Mesenchymal stem cell (in vitro differentiated cells and primary cell): ENCODE results near the gene SPTY2D1.

ENCODE experiments used
- DNase-seq: peaks from one replicate; pipeline ENCODE4 v3.0.0-alpha.2; 2013
- H2AFZ ChIP-seq: one replicate; pipeline ENCODE4 v1.6.1; 2013; ENCODE audit warnings: low read depth, mild to moderate bottlenecking, control low read depth, inconsistent platforms, low read length, moderate library complexity
- H2AK5ac ChIP-seq: 2 replicates; pipeline ENCODE4 v1.6.1; 2013; ENCODE audit warnings: low read length, moderate library complexity, mild to moderate bottlenecking, inconsistent platforms; ENCODE audit not compliant: severe bottlenecking
- H2BK120ac ChIP-seq: one replicate; pipeline ENCODE4 v1.6.1; 2013; ENCODE audit warnings: low read depth, mild to moderate bottlenecking, inconsistent platforms, low read length, moderate library complexity
- H2BK12ac ChIP-seq, 2 experiments: one replicate each; pipeline ENCODE4 v1.6.1; 2013; ENCODE audit warnings: inconsistent platforms in 2 of 2, low read length in 2 of 2, mild to moderate bottlenecking in 2 of 2, moderate library complexity in 2 of 2, control low read depth in 1 of 2
- H2BK15ac ChIP-seq: one replicate; pipeline ENCODE4 v1.6.1; 2013; ENCODE audit warnings: mild to moderate bottlenecking, low read depth, inconsistent platforms; ENCODE audit not compliant: poor library complexity, severe bottlenecking
- H2BK5ac ChIP-seq: 2 replicates; pipeline ENCODE4 v1.6.1; 2013; ENCODE audit warnings: low read depth, mild to moderate bottlenecking, low read length, control low read depth, inconsistent platforms; ENCODE audit not compliant: poor library complexity, severe bottlenecking
- H3K14ac ChIP-seq, 2 experiments: one replicate each; pipeline ENCODE4 v1.6.1; 2013; ENCODE audit warnings: inconsistent platforms in 2 of 2, low read length in 2 of 2, control low read depth in 1 of 2, mild to moderate bottlenecking in 1 of 2, moderate library complexity in 1 of 2
- H3K18ac ChIP-seq, 2 experiments: one replicate each; pipeline ENCODE4 v1.6.1; 2013; ENCODE audit warnings: inconsistent platforms in 2 of 2, low read length in 2 of 2, control low read depth in 1 of 2, low read depth in 1 of 2, mild to moderate bottlenecking in 1 of 2
- H3K23ac ChIP-seq, 2 experiments: one replicate each; pipeline ENCODE4 v1.6.1; 2013; ENCODE audit warnings: inconsistent platforms in 2 of 2, low read length in 2 of 2, mild to moderate bottlenecking in 2 of 2, moderate library complexity in 2 of 2, control low read depth in 1 of 2
- H3K27ac ChIP-seq: 2 replicates; pipeline ENCODE4 v1.5.1; 2013; ENCODE audit warnings: mild to moderate bottlenecking, moderate library complexity, low read length, control low read depth, inconsistent platforms; ENCODE audit not compliant: poor library complexity, severe bottlenecking
- H3K27me3 ChIP-seq, 2 experiments: 2 replicates each; pipeline versions ENCODE4 v1.6.1 to v1.7.0; 2013; ENCODE audit warnings: low read length in 2 of 2, mild to moderate bottlenecking in 2 of 2, moderate library complexity in 2 of 2, control low read depth in 1 of 2, inconsistent platforms in 1 of 2; ENCODE audit not compliant: control insufficient read depth in 1 of 2, insufficient read depth in 1 of 2
- H3K36me3 ChIP-seq, 2 experiments: 2 replicates each; pipeline versions ENCODE4 v1.6.1 to v1.7.0; 2013; ENCODE audit warnings: low read length in 2 of 2, control low read depth in 1 of 2, inconsistent platforms in 1 of 2, low read depth in 1 of 2, mild to moderate bottlenecking in 1 of 2; ENCODE audit not compliant: insufficient read depth in 2 of 2, control insufficient read depth in 1 of 2
- H3K4ac ChIP-seq, 2 experiments: one replicate each; pipeline ENCODE4 v1.6.1; 2013; ENCODE audit warnings: inconsistent platforms in 2 of 2, low read length in 2 of 2, mild to moderate bottlenecking in 2 of 2, moderate library complexity in 2 of 2, control low read depth in 1 of 2, low read depth in 1 of 2
- H3K4me1 ChIP-seq: 2 replicates; pipeline ENCODE4 v1.6.1; 2013; ENCODE audit warnings: low read depth, low read length, control low read depth; ENCODE audit not compliant: control insufficient read depth, insufficient read depth
- H3K4me2 ChIP-seq: 2 replicates; pipeline ENCODE4 v1.6.1; 2013; ENCODE audit warnings: low read length, mild to moderate bottlenecking, inconsistent platforms; ENCODE audit not compliant: poor library complexity, severe bottlenecking
- H3K4me3 ChIP-seq, 2 experiments: 2 replicates each; pipeline versions ENCODE4 v1.5.1 to v1.7.0; 2013; ENCODE audit warnings: low read length in 2 of 2, mild to moderate bottlenecking in 2 of 2, control low read depth in 1 of 2, low read depth in 1 of 2; ENCODE audit not compliant: insufficient read depth in 1 of 2
- H3K79me1 ChIP-seq: replicated peaks from 2 replicates; pipeline ENCODE4 v1.6.1; 2013; ENCODE audit warnings: mild to moderate bottlenecking, control low read depth, low read length, inconsistent platforms; ENCODE audit not compliant: poor library complexity, severe bottlenecking
- H3K9ac ChIP-seq: 2 replicates; pipeline ENCODE4 v1.7.0; 2013; ENCODE audit warnings: mild to moderate bottlenecking, low read length, moderate library complexity
- H3K9me3 ChIP-seq: 2 replicates; pipeline ENCODE4 v1.7.0; 2013; ENCODE audit warnings: mild to moderate bottlenecking, low read length; ENCODE audit not compliant: control insufficient read depth
- H4K8ac ChIP-seq: one replicate; pipeline ENCODE4 v1.6.1; 2013; ENCODE audit warnings: inconsistent platforms, mild to moderate bottlenecking, low read length, moderate library complexity
- H4K91ac ChIP-seq: one replicate; pipeline ENCODE4 v1.6.1; 2013; ENCODE audit warnings: mild to moderate bottlenecking, low read length, inconsistent platforms
- WGBS: methylation state at CpG from one replicate; pipeline ENCODE4 v1.1.7; 2013; ENCODE audit warnings: mixed read lengths; 5-methylcytosine and 5-hydroxymethylcytosine counted together

Gene SPTY2D1

GRCh38 chr11:18578975-18579598, 55.1 kb downstream of the SPTY2D1 start:
- H3K14ac ChIP-seq: no peak overlapping the region
- no peak overlapping the region for H3K18ac ChIP-seq
- H3K4ac ChIP-seq: no peak overlapping the region
- H3K4me3 ChIP-seq: no peak overlapping the region
- H3K79me1 ChIP-seq: peaks cover 14% of the 10 kb centered on the region
- H3K4me1 ChIP-seq: peaks cover 1% of the 10 kb centered on the region
- H2AFZ ChIP-seq: no peak overlapping the region
- H4K8ac ChIP-seq: no peak overlapping the region
- no peak overlapping the region for H2BK12ac ChIP-seq
- no peak overlapping the region for H3K23ac ChIP-seq
- no peaks in the 10 kb centered on the region for H3K9me3 ChIP-seq
- H3K27ac ChIP-seq: peak overlapping the region; percentile 43
- WGBS: 90% methylated on average over 13 of the region's 14 CpGs
- H3K9ac ChIP-seq: no peak overlapping the region
- H3K36me3 ChIP-seq: peaks cover 12 to 45% of the 10 kb centered on the region in 2 experiments
- H4K91ac ChIP-seq: no peak overlapping the region
- H3K27me3 ChIP-seq: no peaks in the 10 kb centered on the region
- H2BK120ac ChIP-seq: no peak overlapping the region
- H2AK5ac ChIP-seq: no peak overlapping the region
- DNase-seq: no peak
- no peak overlapping the region for H2BK15ac ChIP-seq
- H2BK5ac ChIP-seq: no peak overlapping the region
- no peak overlapping the region for H3K4me2 ChIP-seq

GRCh38 chr11:18575361-18575760, 58.8 kb downstream of the SPTY2D1 start:
- Histone ChIP-seq H3K18ac (no peak overlapping the region), H2BK120ac (no peak overlapping the region), H3K4me1 (peaks cover 1% of the 10 kb centered on the region), H2BK15ac (no peak overlapping the region), H3K9ac (no peak overlapping the region), H2AK5ac (no peak overlapping the region), H3K14ac (no peak overlapping the region), H3K27ac (no peak overlapping the region), H3K36me3 (peaks cover 16 to 75% of the 10 kb centered on the region in 2 experiments), H3K9me3 (no peaks in the 10 kb centered on the region), H3K23ac (no peak overlapping the region), H4K91ac (no peak overlapping the region), H2AFZ (no peak overlapping the region), H4K8ac (no peak overlapping the region), H3K27me3 (no peaks in the 10 kb centered on the region), H2BK12ac (no peak overlapping the region), H3K4me3 (no peak overlapping the region), H3K4me2 (no peak overlapping the region), H2BK5ac (no peak overlapping the region), H3K4ac (no peak overlapping the region), H3K79me1 (peaks cover 17% of the 10 kb centered on the region)
- no CpG with 5 or more reads among the region's 1 CpG for WGBS
- peak; percentile 10 for DNase-seq

- no peak overlapping the region for H2AK5ac ChIP-seq
- no peak overlapping the region for H2AFZ ChIP-seq
- H3K36me3 ChIP-seq: peaks cover 19 to 52% of the 10 kb centered on the region in 2 experiments
- H4K8ac ChIP-seq: no peak overlapping the region
- H2BK15ac ChIP-seq: no peak overlapping the region
- H3K4me1 ChIP-seq: peaks cover 2% of the 10 kb centered on the region
- H4K91ac ChIP-seq: no peak overlapping the region
- 71% methylated on average over 2 of the region's 3 CpGs for WGBS
- no peak for DNase-seq
- no peak overlapping the region for H3K4ac ChIP-seq
- H3K79me1 ChIP-seq: peaks cover 13% of the 10 kb centered on the region
- H3K4me3 ChIP-seq: no peak overlapping the region
- no peak overlapping the region for H2BK5ac ChIP-seq
- H3K4me2 ChIP-seq: no peak overlapping the region
- H3K23ac ChIP-seq: no peak overlapping the region
- no peak overlapping the region for H2BK12ac ChIP-seq
- no peaks in the 10 kb centered on the region for H3K27me3 ChIP-seq
- peak overlapping the region; percentile 24 for H3K9ac ChIP-seq
- no peak overlapping the region for H3K27ac ChIP-seq
- H3K18ac ChIP-seq: no peak overlapping the region
- no peaks in the 10 kb centered on the region for H3K9me3 ChIP-seq
- H2BK120ac ChIP-seq: no peak overlapping the region
- H3K14ac ChIP-seq: no peak overlapping the region
Observed at GRCh38 chr11:18567081-18567480, 67.1 kb downstream of the SPTY2D1 start.

- Histone ChIP-seq H2BK5ac (no peak overlapping the region), H3K27me3 (no peaks in the 10 kb centered on the region), H3K27ac (no peak overlapping the region), H2AFZ (no peak overlapping the region), H3K9me3 (no peaks in the 10 kb centered on the region), H4K8ac (no peak overlapping the region), H3K18ac (no peak overlapping the region), H2BK12ac (no peak overlapping the region), H3K36me3 (peaks cover 22 to 51% of the 10 kb centered on the region in 2 experiments), H3K4me3 (no peak overlapping the region), H2AK5ac (no peak overlapping the region), H4K91ac (no peak overlapping the region), H3K4ac (no peak overlapping the region), H3K14ac (no peak overlapping the region), H2BK15ac (no peak overlapping the region), H3K23ac (no peak overlapping the region), H2BK120ac (no peak overlapping the region), H3K79me1 (peaks cover 10% of the 10 kb centered on the region), H3K9ac (no peak overlapping the region), H3K4me2 (no peak overlapping the region), H3K4me1 (peaks cover 2% of the 10 kb centered on the region)
- no peak for DNase-seq
Observed at GRCh38 chr11:18566406-18566805, 67.7 kb downstream of the SPTY2D1 start.
